Erythroblast (primary cell): ENCODE results near the gene TRPM3.

Experiments
- GATA1 ChIP-seq: IDR thresholded peaks from 2 replicates; pipeline ENCODE4 v1.6.1; 2011; ENCODE audit warnings: low read depth, mild to moderate bottlenecking, control low read depth, low read length, moderate library complexity
- POLR2A ChIP-seq: IDR thresholded peaks from 2 replicates; pipeline ENCODE4 v1.6.1; 2011; ENCODE audit warnings: mild to moderate bottlenecking, low read length

DNA sequence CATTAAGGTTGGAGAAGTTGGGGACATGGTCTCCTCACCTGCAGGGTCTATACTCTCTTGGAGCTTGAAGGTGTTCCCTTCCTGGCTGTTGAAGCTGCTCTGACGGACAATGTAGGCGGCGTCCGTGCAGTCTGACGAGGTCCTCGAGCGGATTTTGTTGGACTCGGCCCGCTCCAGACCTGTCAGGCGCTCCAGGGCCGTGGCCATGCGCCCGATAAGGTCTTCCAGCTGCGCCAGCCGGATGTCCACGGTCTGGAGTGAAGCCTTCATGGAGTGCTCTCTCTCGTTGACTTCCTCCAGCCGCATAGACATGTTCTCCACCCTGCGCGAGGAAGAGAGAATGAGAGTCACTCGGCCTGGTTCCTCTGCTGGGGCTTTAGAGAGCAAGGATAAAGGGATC lies 584.3 kb downstream of the TRPM3 start:
- TF ChIP-seq POLR2A (no peak), GATA1 (no peak)
